ENCODE measurements around the gene NEURL1. TPM values are rescaled to one million over a fixed set of nuclear protein-coding genes. Genes with fewer than 3 reads are reported as not detected.
A peak's percentile ranks its signal among the peaks of the same experiment; 100 is the strongest.

Gene NEURL1
- total RNA-seq, 1 donor from 2014 or later, result 2.5 TPM

DNA sequence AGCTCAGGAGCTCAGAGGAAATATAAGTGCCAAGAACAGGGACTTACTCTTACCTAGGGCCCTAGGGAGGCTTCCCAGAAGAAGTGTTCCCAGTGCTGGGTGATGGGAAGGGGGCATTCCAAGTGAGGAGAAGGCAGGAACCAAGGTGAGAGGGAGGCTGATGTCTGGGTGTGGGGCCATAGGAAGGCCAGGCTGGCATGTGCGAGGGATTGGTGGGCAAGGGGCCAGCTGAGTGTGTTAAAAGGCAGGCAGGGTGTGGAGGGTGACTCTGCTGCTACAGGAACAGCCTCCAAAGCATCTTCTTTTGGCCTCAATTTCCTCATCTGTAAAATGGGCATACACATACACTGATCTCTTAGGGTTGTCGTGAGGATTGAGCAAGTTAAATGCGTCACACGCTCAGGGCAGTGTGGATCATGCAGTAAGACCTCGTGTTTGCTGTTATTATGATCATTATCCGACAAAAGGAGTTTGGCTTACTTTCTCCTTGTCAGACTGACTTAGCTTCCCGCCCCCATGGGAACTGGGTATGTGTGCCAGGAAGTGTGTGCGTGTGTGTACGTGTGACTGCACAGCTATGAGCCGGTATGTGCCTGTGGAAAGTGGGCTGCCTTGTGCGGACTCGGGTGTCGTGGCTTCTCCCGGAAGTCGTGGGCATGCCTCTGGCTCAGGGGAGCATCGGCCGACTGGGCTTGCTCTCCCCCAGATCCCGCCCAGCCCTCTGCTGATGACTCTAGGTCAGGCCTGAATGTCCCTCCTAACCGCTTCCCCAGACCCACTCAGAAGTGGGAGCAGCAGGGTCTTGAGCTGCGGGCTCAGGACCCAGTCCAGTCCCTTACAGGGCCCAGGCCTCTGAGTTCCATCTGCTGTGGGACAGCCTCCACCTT is 59.6 kb downstream of the NEURL1 start:
- no peak for DNase-seq (ENCODE audit: extremely low spot score, unreplicated experiment)
- H3K27me3 Mint-ChIP-seq (ENCODE audit: unreplicated experiment), result peaks cover 26% of the 10 kb centered on the region
- no peaks in the 10 kb centered on the region for H3K36me3 Mint-ChIP-seq (ENCODE audit: unreplicated experiment)
- H3K9me3 Mint-ChIP-seq (ENCODE audit: unreplicated experiment), result no peaks in the 10 kb centered on the region
- H3K4me3 Mint-ChIP-seq (ENCODE audit: unreplicated experiment), result no peak overlapping the region
- no peak overlapping the region for H3K27ac Mint-ChIP-seq (ENCODE audit: unreplicated experiment)
- peaks cover 9% of the 10 kb centered on the region for H3K4me1 Mint-ChIP-seq (ENCODE audit: unreplicated experiment)
- TF ChIP-seq, protein P1, sequence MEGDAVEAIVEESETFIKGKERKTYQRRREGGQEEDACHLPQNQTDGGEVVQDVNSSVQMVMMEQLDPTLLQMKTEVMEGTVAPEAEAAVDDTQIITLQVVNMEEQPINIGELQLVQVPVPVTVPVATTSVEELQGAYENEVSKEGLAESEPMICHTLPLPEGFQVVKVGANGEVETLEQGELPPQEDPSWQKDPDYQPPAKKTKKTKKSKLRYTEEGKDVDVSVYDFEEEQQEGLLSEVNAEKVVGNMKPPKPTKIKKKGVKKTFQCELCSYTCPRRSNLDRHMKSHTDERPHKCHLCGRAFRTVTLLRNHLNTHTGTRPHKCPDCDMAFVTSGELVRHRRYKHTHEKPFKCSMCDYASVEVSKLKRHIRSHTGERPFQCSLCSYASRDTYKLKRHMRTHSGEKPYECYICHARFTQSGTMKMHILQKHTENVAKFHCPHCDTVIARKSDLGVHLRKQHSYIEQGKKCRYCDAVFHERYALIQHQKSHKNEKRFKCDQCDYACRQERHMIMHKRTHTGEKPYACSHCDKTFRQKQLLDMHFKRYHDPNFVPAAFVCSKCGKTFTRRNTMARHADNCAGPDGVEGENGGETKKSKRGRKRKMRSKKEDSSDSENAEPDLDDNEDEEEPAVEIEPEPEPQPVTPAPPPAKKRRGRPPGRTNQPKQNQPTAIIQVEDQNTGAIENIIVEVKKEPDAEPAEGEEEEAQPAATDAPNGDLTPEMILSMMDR (IDR thresholded peaks at IDR 0.05), result no peak

DNA sequence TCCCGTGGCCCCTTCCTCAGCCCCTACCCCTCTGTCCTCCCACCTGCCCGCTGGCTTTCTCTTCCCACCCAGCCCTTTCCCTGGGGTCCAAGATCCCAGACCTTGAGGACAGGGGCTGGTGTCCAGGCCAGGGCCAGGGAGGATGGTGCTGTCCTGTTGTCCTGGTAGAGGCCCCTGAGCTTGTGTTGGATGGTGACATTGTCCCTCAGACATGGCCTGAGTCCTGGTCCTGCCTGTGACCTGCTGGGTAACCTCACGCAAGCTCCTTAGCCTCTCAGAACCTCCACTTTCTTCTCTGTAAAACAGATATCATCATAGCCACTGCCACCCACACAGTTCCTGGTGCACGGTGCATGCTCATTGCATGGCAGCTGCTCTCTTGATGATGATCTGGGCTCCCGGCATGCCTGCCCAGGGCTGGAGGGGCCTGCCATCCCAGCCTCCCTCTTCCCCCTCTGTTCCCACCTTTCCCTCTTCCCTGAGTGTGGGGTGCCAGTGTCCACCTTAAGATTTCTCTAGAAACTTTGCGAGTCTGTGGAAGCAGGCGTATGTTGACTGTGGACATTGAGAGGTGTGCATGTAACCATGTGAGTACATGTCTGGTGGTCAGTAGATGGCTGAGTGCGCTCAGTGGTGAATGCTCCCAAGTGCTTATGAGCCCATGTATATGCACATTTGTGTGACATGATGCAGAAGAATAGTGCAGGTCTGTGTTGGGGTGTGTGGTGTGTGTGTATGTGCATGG is 60.4 kb downstream of the NEURL1 start:
- H3K27ac Mint-ChIP-seq (ENCODE audit: unreplicated experiment), result no peak overlapping the region
- no peaks in the 10 kb centered on the region for H3K36me3 Mint-ChIP-seq (ENCODE audit: unreplicated experiment)
- H3K4me1 Mint-ChIP-seq (ENCODE audit: unreplicated experiment), result peaks cover 9% of the 10 kb centered on the region
- TF ChIP-seq, protein P1 (IDR thresholded peaks at IDR 0.05), result no peak
- H3K9me3 Mint-ChIP-seq (ENCODE audit: unreplicated experiment), result no peaks in the 10 kb centered on the region
- no peak for DNase-seq (ENCODE audit: extremely low spot score, unreplicated experiment)
- peak overlapping the region; percentile 53 for H3K4me3 Mint-ChIP-seq (ENCODE audit: unreplicated experiment)
- peaks cover 31% of the 10 kb centered on the region for H3K27me3 Mint-ChIP-seq (ENCODE audit: unreplicated experiment)

DNA sequence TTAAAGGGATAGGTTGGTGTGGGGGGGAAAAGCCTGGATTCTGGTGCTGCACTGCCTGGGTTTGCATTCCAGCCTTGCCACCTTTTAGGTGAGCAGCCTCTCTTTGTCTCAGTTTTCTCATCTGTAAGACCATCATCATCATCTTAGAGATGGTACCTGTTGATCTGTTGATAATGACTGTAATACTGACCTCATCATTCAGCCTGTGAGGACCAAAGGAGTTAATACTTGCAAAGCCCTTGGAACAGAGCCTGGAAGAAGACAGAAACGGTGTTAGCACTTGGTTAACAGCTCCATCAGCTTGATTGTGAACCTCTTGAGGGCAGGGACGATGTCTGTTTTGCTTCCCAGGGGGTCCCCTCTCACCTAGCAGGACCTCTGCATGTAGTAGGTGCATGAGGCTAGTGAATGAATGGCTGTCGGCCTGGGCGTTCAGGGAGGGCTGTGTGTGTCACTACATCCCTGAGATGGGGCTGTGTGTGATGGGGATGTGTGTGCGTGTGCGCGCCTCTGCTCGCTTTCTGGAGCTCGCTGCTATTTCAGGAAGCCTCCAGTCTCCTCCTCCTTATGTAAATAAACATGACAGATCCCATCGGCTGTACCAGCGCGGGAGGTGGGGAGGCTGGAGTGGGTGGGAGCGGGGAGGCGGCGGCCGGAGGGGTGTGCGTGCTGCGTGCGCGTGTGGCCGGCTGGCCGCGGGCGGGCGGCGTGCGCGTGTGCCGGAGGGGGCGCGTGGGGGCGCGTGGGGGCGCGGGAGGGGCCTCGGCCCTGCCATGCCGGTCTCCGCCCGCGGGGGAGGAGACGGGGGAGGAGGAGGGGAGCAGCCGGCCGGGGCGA is 61.2 kb downstream of the NEURL1 start:
- DNase-seq (ENCODE audit: extremely low spot score, unreplicated experiment), result no peak
- no peaks in the 10 kb centered on the region for H3K9me3 Mint-ChIP-seq (ENCODE audit: unreplicated experiment)
- H3K4me3 Mint-ChIP-seq (ENCODE audit: unreplicated experiment), result peak overlapping the region; percentile 72
- H3K27ac Mint-ChIP-seq (ENCODE audit: unreplicated experiment), result no peak overlapping the region
- H3K36me3 Mint-ChIP-seq (ENCODE audit: unreplicated experiment), result no peaks in the 10 kb centered on the region
- peaks cover 9% of the 10 kb centered on the region for H3K4me1 Mint-ChIP-seq (ENCODE audit: unreplicated experiment)
- peaks cover 34% of the 10 kb centered on the region for H3K27me3 Mint-ChIP-seq (ENCODE audit: unreplicated experiment)
- TF ChIP-seq, protein P1 (IDR thresholded peaks at IDR 0.05), result no peak

- Mint-ChIP-seq H3K36me3 (ENCODE audit: unreplicated experiment) (no peaks in the 10 kb centered on the region), H3K27ac (ENCODE audit: unreplicated experiment) (no peak overlapping the region), H3K4me1 (ENCODE audit: unreplicated experiment) (peaks cover 9% of the 10 kb centered on the region), H3K9me3 (ENCODE audit: unreplicated experiment) (no peaks in the 10 kb centered on the region), H3K27me3 (ENCODE audit: unreplicated experiment) (peaks cover 36% of the 10 kb centered on the region), H3K4me3 (ENCODE audit: unreplicated experiment) (peak overlapping the region; percentile 54)
- TF ChIP-seq, protein P1 (IDR thresholded peaks at IDR 0.05), result no peak
- DNase-seq (ENCODE audit: extremely low spot score, unreplicated experiment), result no peak
Measured at GRCh38 chr10:103555325-103555649, 61.8 kb downstream of the NEURL1 start.

All from osteocyte (in vitro differentiated cells).